DOHH2 (cell line): ENCODE results near the gene EYA4.

Experiments used
- EZH2phosphoT487 ChIP-seq: fragments of 200-600 bp; sonication (generic); IDR thresholded peaks from 2 replicates; pipeline ENCODE4 v1.6.1; 2017; ENCODE audit warnings: borderline replicate concordance, mild to moderate bottlenecking, antibody characterized with exemption, low read length, moderate library complexity, mixed read lengths
- TF ChIP-seq, protein P1 (sequence below): fragments of 200-600 bp; sonication (generic); IDR thresholded peaks from one replicate; pipeline ENCODE4 v1.5.1; 2014; ENCODE audit warnings: antibody characterized with exemption, mild to moderate bottlenecking, low read depth, low read length; ENCODE audit not compliant: poor library complexity, severe bottlenecking

- TF ChIP-seq, protein P1, sequence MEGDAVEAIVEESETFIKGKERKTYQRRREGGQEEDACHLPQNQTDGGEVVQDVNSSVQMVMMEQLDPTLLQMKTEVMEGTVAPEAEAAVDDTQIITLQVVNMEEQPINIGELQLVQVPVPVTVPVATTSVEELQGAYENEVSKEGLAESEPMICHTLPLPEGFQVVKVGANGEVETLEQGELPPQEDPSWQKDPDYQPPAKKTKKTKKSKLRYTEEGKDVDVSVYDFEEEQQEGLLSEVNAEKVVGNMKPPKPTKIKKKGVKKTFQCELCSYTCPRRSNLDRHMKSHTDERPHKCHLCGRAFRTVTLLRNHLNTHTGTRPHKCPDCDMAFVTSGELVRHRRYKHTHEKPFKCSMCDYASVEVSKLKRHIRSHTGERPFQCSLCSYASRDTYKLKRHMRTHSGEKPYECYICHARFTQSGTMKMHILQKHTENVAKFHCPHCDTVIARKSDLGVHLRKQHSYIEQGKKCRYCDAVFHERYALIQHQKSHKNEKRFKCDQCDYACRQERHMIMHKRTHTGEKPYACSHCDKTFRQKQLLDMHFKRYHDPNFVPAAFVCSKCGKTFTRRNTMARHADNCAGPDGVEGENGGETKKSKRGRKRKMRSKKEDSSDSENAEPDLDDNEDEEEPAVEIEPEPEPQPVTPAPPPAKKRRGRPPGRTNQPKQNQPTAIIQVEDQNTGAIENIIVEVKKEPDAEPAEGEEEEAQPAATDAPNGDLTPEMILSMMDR: no peak
- TF ChIP-seq EZH2phosphoT487: no peak
Measured at GRCh38 chr6:133418108-133418507, 177.0 kb downstream of the EYA4 start.
